Keratinocyte (primary cell): ENCODE results near the gene ELMO3. TPM values are rescaled to one million over a fixed set of nuclear protein-coding genes. Genes with fewer than 3 reads are reported as not detected.

Experiments
- DNase-seq: peaks from one replicate; pipeline ENCODE4 v3.0.0-alpha.2; 2011; ENCODE audit warnings: low read depth, missing footprints, low spot score
- FAIRE-seq: peaks from 2 replicates; lab custom pipeline; 2011; peaks lifted over from hg19 to GRCh38; lab: Jason Lieb, UNC
- H2AFZ ChIP-seq: 2 replicates; pipeline ENCODE4 v1.6.0; 2012; ENCODE audit warnings: low read length, control low read depth, inconsistent platforms; ENCODE audit not compliant: control insufficient read depth
- H3K27ac ChIP-seq: 2 replicates; pipeline ENCODE4 v1.5.1; 2011; ENCODE audit warnings: low read length; ENCODE audit not compliant: control insufficient read depth, insufficient read depth
- H3K27me3 ChIP-seq: 3 replicates; pipeline ENCODE4 v1.6.0; 2011; ENCODE audit warnings: low read length; ENCODE audit not compliant: control insufficient read depth, insufficient read depth; ENCODE audit errors: extremely low read depth
- H3K36me3 ChIP-seq, 2 experiments: 2 replicates in 1 of 2; 3 replicates in 1 of 2; pipeline ENCODE4 v1.5.1; 2011; ENCODE audit warnings: low read length in 2 of 2, mild to moderate bottlenecking in 1 of 2; ENCODE audit not compliant: control insufficient read depth in 2 of 2, insufficient read depth in 2 of 2; ENCODE audit errors: extremely low read depth in 1 of 2
- H3K4me1 ChIP-seq: 3 replicates; pipeline ENCODE4 v1.5.1; 2011; ENCODE audit warnings: low read length; ENCODE audit not compliant: control insufficient read depth, insufficient read depth; ENCODE audit errors: extremely low read depth
- H3K4me2 ChIP-seq: 3 replicates; pipeline ENCODE4 v1.6.0; 2011; ENCODE audit warnings: low read depth, low read length; ENCODE audit not compliant: control insufficient read depth, insufficient read depth; ENCODE audit errors: extremely low read depth
- H3K4me3 ChIP-seq, 3 experiments: fragments of 200-600 bp in 1 of 3; sonication (generic) in 1 of 3; 2 replicates in 2 of 3; 3 replicates in 1 of 3; pipeline ENCODE4 v1.5.1; 2011 to 2016; ENCODE audit warnings: low read length in 3 of 3, mild to moderate bottlenecking in 3 of 3, control low read depth in 2 of 3, inconsistent platforms in 1 of 3, low read depth in 1 of 3, mixed read lengths in 1 of 3, mixed run types in 1 of 3, moderate library complexity in 1 of 3; ENCODE audit not compliant: control insufficient read depth in 2 of 3, insufficient read depth in 2 of 3; ENCODE audit errors: extremely low read depth in 1 of 3
- H3K79me2 ChIP-seq: 2 replicates; pipeline ENCODE4 v1.6.0; 2012; ENCODE audit warnings: low read length; ENCODE audit not compliant: control insufficient read depth, insufficient read depth
- H3K9ac ChIP-seq: 3 replicates; pipeline ENCODE4 v1.6.0; 2011; ENCODE audit warnings: low read length; ENCODE audit not compliant: control insufficient read depth, insufficient read depth; ENCODE audit errors: extremely low read depth
- H3K9me1 ChIP-seq: 3 replicates; pipeline ENCODE4 v1.6.0; 2011; ENCODE audit warnings: low read length; ENCODE audit not compliant: control insufficient read depth, insufficient read depth; ENCODE audit errors: extremely low read depth
- H3K9me3 ChIP-seq: 2 replicates; pipeline ENCODE4 v1.5.1; 2012; ENCODE audit warnings: low read depth, low read length; ENCODE audit not compliant: control insufficient read depth
- H4K20me1 ChIP-seq: 3 replicates; pipeline ENCODE4 v1.6.0; 2011; ENCODE audit warnings: low read length; ENCODE audit not compliant: control insufficient read depth, insufficient read depth; ENCODE audit errors: extremely low read depth
- EZH2 ChIP-seq: IDR thresholded peaks from one replicate; pipeline ENCODE4 v1.6.1; 2012; ENCODE audit warnings: inconsistent platforms, mild to moderate bottlenecking, low read length, moderate library complexity
- dilution Hi-C: fragments of 300-500 bp; cut with MboI; formaldehyde crosslinking; loops from one replicate; pipeline ENCODE4 v1.7.0; 2020; ENCODE audit warnings: low sequenced_read_pairs; ENCODE audit not compliant: extremely low pct_ligation_motif_present
- polyA plus RNA-seq, 5 experiments: library from polyadenylated mRNA; depleted of rRNA in 3 of 5; stranded (reverse) in 3 of 5; stranded (forward) in 1 of 5; unstranded in 1 of 5; fragments of >200 nt; gene quantifications; 1 replicate in 1 of 5; 2 replicates in 3 of 5; 3 replicates in 1 of 5; pipeline versions ENCODE4 v1.2.1 to v1.2.3, GENCODE V29; 2011 to 2012; ENCODE audit warnings: missing spikeins in 2 of 5, low read depth in 1 of 5, low replicate concordance in 1 of 5
- TF ChIP-seq, protein P1 (sequence below), 3 experiments: IDR thresholded peaks in 1 of 3; conservative IDR thresholded peaks in 1 of 3; optimal IDR thresholded peaks in 1 of 3; 2 replicates in 2 of 3; 3 replicates in 1 of 3; pipeline versions ENCODE3 to v1.5.1; 2011; ENCODE audit warnings: low read length in 3 of 3, mild to moderate bottlenecking in 3 of 3, moderate library complexity in 2 of 3, control low read depth in 1 of 3, inconsistent platforms in 1 of 3; ENCODE audit not compliant: insufficient read depth in 2 of 3; ENCODE audit errors: extremely low read depth in 1 of 3

The ELMO3 gene
- polyA plus RNA-seq, 1 donor (not counting 4 experiments of a cell fraction or from before 2014, with no cell fraction given), result 21.0 TPM

DNA sequence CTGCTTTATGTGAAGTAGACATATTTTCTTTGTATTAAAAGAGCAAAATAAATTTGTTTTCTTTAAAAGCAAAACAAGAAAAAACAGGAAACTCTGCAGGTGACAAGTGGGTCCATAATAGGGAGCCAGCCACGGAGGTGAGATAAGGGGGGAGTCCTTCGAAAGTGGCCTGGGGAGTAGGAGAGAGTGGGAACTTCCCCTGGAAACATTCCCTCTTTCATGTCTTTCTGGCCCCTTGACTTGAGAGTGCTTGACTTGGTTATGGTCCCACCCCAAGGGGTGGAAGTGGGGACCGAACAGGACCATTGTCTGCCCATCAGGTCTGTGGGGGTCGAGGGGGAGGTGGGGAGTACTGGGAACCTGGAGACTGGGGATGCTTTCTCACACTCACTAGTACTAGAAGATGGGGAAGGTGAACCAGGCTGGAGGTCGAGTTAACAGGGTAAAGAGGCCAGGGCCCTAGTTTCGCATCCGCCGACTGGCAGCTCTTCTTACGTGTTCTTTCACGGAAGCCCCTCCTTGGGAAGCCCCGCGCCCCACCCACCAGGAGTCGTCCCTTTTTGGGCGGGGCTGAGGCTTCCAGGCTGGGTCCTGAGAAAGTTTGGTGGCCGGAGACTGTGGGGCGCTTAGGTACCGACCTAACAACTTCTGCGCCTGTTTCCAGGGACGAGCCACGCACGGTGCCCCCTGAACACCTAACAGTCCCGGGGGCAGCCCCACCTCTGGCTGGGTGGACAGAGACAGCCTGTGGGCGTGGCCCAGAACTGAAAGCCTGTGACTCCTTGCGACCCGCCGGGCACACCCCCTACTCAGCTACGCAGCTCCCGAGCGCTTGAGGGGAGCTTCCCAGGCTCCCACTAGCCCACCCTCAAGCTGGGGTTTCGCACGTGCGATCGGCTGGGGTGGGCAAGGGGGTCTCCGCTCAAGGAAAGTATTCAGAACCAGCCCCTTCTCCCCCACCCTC lies 40.0 kb upstream of the ELMO3 start:
- TF ChIP-seq EZH2, result no peak
- TF ChIP-seq, protein P1, sequence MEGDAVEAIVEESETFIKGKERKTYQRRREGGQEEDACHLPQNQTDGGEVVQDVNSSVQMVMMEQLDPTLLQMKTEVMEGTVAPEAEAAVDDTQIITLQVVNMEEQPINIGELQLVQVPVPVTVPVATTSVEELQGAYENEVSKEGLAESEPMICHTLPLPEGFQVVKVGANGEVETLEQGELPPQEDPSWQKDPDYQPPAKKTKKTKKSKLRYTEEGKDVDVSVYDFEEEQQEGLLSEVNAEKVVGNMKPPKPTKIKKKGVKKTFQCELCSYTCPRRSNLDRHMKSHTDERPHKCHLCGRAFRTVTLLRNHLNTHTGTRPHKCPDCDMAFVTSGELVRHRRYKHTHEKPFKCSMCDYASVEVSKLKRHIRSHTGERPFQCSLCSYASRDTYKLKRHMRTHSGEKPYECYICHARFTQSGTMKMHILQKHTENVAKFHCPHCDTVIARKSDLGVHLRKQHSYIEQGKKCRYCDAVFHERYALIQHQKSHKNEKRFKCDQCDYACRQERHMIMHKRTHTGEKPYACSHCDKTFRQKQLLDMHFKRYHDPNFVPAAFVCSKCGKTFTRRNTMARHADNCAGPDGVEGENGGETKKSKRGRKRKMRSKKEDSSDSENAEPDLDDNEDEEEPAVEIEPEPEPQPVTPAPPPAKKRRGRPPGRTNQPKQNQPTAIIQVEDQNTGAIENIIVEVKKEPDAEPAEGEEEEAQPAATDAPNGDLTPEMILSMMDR (optimal IDR thresholded peaks at IDR 0.05 in 1 of 3, IDR thresholded peaks at IDR 0.05 in 1 of 3, conservative IDR thresholded peaks at IDR 0.05 in 1 of 3; ENCODE audit: extremely low read depth in 1 of 3, insufficient read depth in 2 of 3, low read length in 3 of 3), result no peak
- H3K36me3 ChIP-seq, result peaks cover 0 to 5% of the 10 kb centered on the region in 2 experiments
- FAIRE-seq (no peak), DNase-seq (no peak)
- H2AFZ ChIP-seq, result peak overlapping the region; percentile 92
- peaks cover 3% of the 10 kb centered on the region for H3K9me1 ChIP-seq
- H3K27ac ChIP-seq, result peak overlapping the region; percentile 56
- dilution Hi-C loops, result no loop called here
- H3K4me1 ChIP-seq, result peaks cover 26% of the 10 kb centered on the region
- peaks cover 7% of the 10 kb centered on the region for H4K20me1 ChIP-seq
- H3K79me2 ChIP-seq, result no peaks in the 10 kb centered on the region
- peak overlapping the region; percentile 92 for H3K4me2 ChIP-seq
- peak overlapping the region; percentile 88 for H3K9ac ChIP-seq
- H3K27me3 ChIP-seq, result peaks cover 7% of the 10 kb centered on the region
- no peaks in the 10 kb centered on the region for H3K9me3 ChIP-seq
- H3K4me3 ChIP-seq, result peak overlapping the region; percentile 73 to 93 (median 80)

DNA sequence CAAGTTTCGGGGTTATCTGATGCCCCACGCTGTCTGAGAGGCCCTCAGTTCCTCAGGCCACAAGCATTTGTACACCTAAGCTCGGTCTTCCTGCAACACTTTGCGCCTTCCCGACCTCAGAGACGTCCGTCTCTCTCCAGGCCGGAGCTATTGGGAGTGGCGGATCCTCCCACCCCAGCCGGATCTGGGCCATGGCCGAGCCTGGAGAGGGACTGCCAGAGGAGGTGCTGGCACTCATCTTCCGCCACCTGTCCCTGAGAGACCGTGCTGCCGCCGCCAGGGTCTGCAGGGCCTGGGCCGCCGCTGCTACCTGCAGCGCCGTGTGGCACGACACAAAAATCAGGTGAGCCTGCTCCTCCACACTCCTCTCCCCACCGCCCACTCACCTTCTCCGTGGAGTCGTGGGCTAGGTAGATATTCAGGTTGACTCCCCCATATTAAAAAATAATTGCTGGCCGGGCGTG lies 37.3 kb upstream of the ELMO3 start:
- dilution Hi-C loops, result no loop called here
- peaks cover 3% of the 10 kb centered on the region for H3K9me1 ChIP-seq
- no peaks in the 10 kb centered on the region for H4K20me1 ChIP-seq
- H3K36me3 ChIP-seq, result no peaks in the 10 kb centered on the region
- H3K9ac ChIP-seq, result no peak overlapping the region
- FAIRE-seq (no peak), DNase-seq (no peak)
- no peak for TF ChIP-seq EZH2
- TF ChIP-seq, protein P1 (optimal IDR thresholded peaks at IDR 0.05 in 1 of 3, IDR thresholded peaks at IDR 0.05 in 1 of 3, conservative IDR thresholded peaks at IDR 0.05 in 1 of 3; ENCODE audit: extremely low read depth in 1 of 3, insufficient read depth in 2 of 3, low read length in 3 of 3), result no peak
- peak overlapping the region; percentile 92 for H3K4me2 ChIP-seq
- peaks cover 7% of the 10 kb centered on the region for H3K27me3 ChIP-seq
- peaks cover 30% of the 10 kb centered on the region for H3K4me1 ChIP-seq
- H3K4me3 ChIP-seq, result no peak overlapping the region
- no peak overlapping the region for H2AFZ ChIP-seq
- H3K9me3 ChIP-seq, result no peaks in the 10 kb centered on the region
- H3K27ac ChIP-seq, result no peak overlapping the region
- no peaks in the 10 kb centered on the region for H3K79me2 ChIP-seq
